HEK293 (cell line): ENCODE measurements around the gene HOXD11.

Source experiments
- CTCF ChIA-PET: fragments of 350-600 bp; formaldehyde crosslinking; extraction: SDS; loops from one replicate; lab custom pipeline; 2021; ENCODE audit warnings: antibody characterized with exemption; lab: Yijun Ruan, JAX
- POLR2A ChIA-PET: fragments of 300-600 bp; formaldehyde crosslinking; extraction: SDS; loops from one replicate; lab custom pipeline; 2020; ENCODE audit warnings: antibody characterized with exemption, inconsistent platforms; lab: Yijun Ruan, JAX
- H3K27ac ChIP-seq: fragments of 200-500 bp; sonication (Bioruptor generic); 2 replicates; pipeline ENCODE4 v1.5.1; 2014; ENCODE audit warnings: low read depth, low read length, control low read depth, inconsistent platforms; ENCODE audit errors: extremely low read depth
- H3K36me3 ChIP-seq, 2 experiments: fragments of 200-500 bp in 1 of 2; sonication (Bioruptor generic) in 1 of 2; 1 replicate in 1 of 2; 2 replicates in 1 of 2; pipeline ENCODE4 v1.5.1; 2014 to 2017; ENCODE audit warnings: inconsistent platforms in 2 of 2, low read length in 2 of 2; ENCODE audit not compliant: control insufficient read depth in 2 of 2, insufficient read depth in 1 of 2
- H3K4me1 ChIP-seq: fragments of 200-500 bp; sonication (Bioruptor generic); 2 replicates; pipeline ENCODE4 v1.5.1; 2014; ENCODE audit warnings: mild to moderate bottlenecking, low read length, inconsistent platforms; ENCODE audit not compliant: control insufficient read depth, insufficient read depth
- H3K4me3 ChIP-seq: 2 replicates; pipeline ENCODE4 v1.5.1; 2011; ENCODE audit warnings: low read depth, mild to moderate bottlenecking, control low read depth, low read length, moderate library complexity
- H3K9me3 ChIP-seq: fragments of 200-500 bp; sonication (Bioruptor generic); 2 replicates; pipeline ENCODE4 v1.5.1; 2014; ENCODE audit warnings: low read depth, low read length, inconsistent platforms; ENCODE audit not compliant: control insufficient read depth, insufficient read depth
- FEZF1 ChIP-seq: fragments of 450-650 bp; formaldehyde crosslinking; IDR thresholded peaks from 2 replicates; pipeline ENCODE4 v1.5.1; 2016; ENCODE audit warnings: missing biosample characterization, missing genetic modification characterization
- GLI4 ChIP-seq: fragments of 450-650 bp; formaldehyde crosslinking; IDR thresholded peaks from 2 replicates; pipeline ENCODE4 v1.5.1; 2016; ENCODE audit warnings: missing biosample characterization, missing genetic modification characterization
- GLIS1 ChIP-seq: fragments of 450-650 bp; formaldehyde crosslinking; IDR thresholded peaks from 2 replicates; pipeline ENCODE4 v1.5.1; 2016; ENCODE audit warnings: missing biosample characterization, missing genetic modification characterization
- HOXD13 ChIP-seq: sonication (generic); formaldehyde crosslinking; IDR thresholded peaks from 2 replicates; pipeline ENCODE4 v1.8.0; 2022; ENCODE audit warnings: missing genetic modification reagents, borderline replicate concordance
- MYNN ChIP-seq: fragments of 450-650 bp; formaldehyde crosslinking; IDR thresholded peaks from 2 replicates; pipeline ENCODE4 v1.5.1; 2016; ENCODE audit warnings: missing biosample characterization, missing genetic modification characterization, borderline replicate concordance
- SCRT1 ChIP-seq: fragments of 450-650 bp; formaldehyde crosslinking; IDR thresholded peaks from 2 replicates; pipeline ENCODE4 v1.5.1; 2016; ENCODE audit warnings: missing biosample characterization, missing genetic modification characterization, borderline replicate concordance
- SCRT2 ChIP-seq: fragments of 450-650 bp; formaldehyde crosslinking; IDR thresholded peaks from 2 replicates; pipeline ENCODE4 v1.5.1; 2016; ENCODE audit warnings: missing biosample characterization, missing genetic modification characterization
- TRIM28 ChIP-seq: IDR thresholded peaks from 2 replicates; pipeline ENCODE4 v1.6.1; 2011; ENCODE audit warnings: low read length, control low read depth, borderline replicate concordance
- ZBTB1 ChIP-seq: fragments of 450-650 bp; formaldehyde crosslinking; IDR thresholded peaks from 2 replicates; pipeline ENCODE4 v1.5.1; 2016; ENCODE audit warnings: missing biosample characterization, missing genetic modification characterization
- ZBTB17 ChIP-seq: fragments of 450-650 bp; formaldehyde crosslinking; IDR thresholded peaks from 2 replicates; pipeline ENCODE4 v1.5.1; 2016; ENCODE audit warnings: missing biosample characterization, missing genetic modification characterization
- ZBTB20 ChIP-seq: fragments of 450-650 bp; formaldehyde crosslinking; IDR thresholded peaks from 2 replicates; pipeline ENCODE4 v1.5.1; 2016; ENCODE audit warnings: missing biosample characterization, missing genetic modification characterization
- ZEB2 ChIP-seq: fragments of 450-650 bp; formaldehyde crosslinking; IDR thresholded peaks from 2 replicates; pipeline ENCODE4 v1.5.1; 2016; ENCODE audit warnings: missing biosample characterization, missing genetic modification characterization
- ZFP37 ChIP-seq: fragments of 450-650 bp; formaldehyde crosslinking; IDR thresholded peaks from 2 replicates; pipeline ENCODE4 v1.5.1; 2016; ENCODE audit warnings: missing biosample characterization, missing genetic modification characterization
- ZNF169 ChIP-seq: fragments of 450-650 bp; formaldehyde crosslinking; IDR thresholded peaks from 2 replicates; pipeline ENCODE4 v1.5.1; 2016; ENCODE audit warnings: missing biosample characterization, missing genetic modification characterization
- ZNF2 ChIP-seq: fragments of 450-650 bp; formaldehyde crosslinking; IDR thresholded peaks from 2 replicates; pipeline ENCODE4 v1.5.1; 2016; ENCODE audit warnings: missing biosample characterization, missing genetic modification characterization
- ZNF23 ChIP-seq: fragments of 450-650 bp; formaldehyde crosslinking; IDR thresholded peaks from 2 replicates; pipeline ENCODE4 v1.5.1; 2016; ENCODE audit warnings: missing biosample characterization, missing genetic modification characterization, borderline replicate concordance
- ZNF354C ChIP-seq: fragments of 450-650 bp; formaldehyde crosslinking; IDR thresholded peaks from 2 replicates; pipeline ENCODE4 v1.5.1; 2016; ENCODE audit warnings: missing biosample characterization, missing genetic modification characterization, low read depth, borderline replicate concordance
- ZNF366 ChIP-seq: fragments of 450-650 bp; formaldehyde crosslinking; conservative IDR thresholded peaks from 2 replicates; pipeline ENCODE4 v1.5.1; 2016; ENCODE audit warnings: missing biosample characterization, missing genetic modification characterization
- ZNF561 ChIP-seq: fragments of 450-650 bp; IDR thresholded peaks from 2 replicates; pipeline ENCODE4 v1.5.1; 2018; ENCODE audit warnings: missing biosample characterization, missing genetic modification characterization, borderline replicate concordance
- ZNF600 ChIP-seq: fragments of 450-650 bp; formaldehyde crosslinking; IDR thresholded peaks from 2 replicates; pipeline ENCODE4 v1.5.1; 2016; ENCODE audit warnings: missing biosample characterization, missing genetic modification characterization
- ZNF629 ChIP-seq: fragments of 450-650 bp; formaldehyde crosslinking; IDR thresholded peaks from 2 replicates; pipeline ENCODE4 v1.5.1; 2017; ENCODE audit warnings: missing biosample characterization, missing genetic modification characterization
- ZNF654 ChIP-seq: fragments of 450-650 bp; formaldehyde crosslinking; IDR thresholded peaks from 2 replicates; pipeline ENCODE4 v1.5.1; 2016; ENCODE audit warnings: low read depth, missing biosample characterization, missing genetic modification characterization
- ZNF660 ChIP-seq: fragments of 450-650 bp; IDR thresholded peaks from 2 replicates; pipeline ENCODE4 v1.5.1; 2018; ENCODE audit warnings: missing biosample characterization, mild to moderate bottlenecking, missing genetic modification characterization
- ZNF76 ChIP-seq: fragments of 450-650 bp; formaldehyde crosslinking; IDR thresholded peaks from 2 replicates; pipeline ENCODE4; 2016; ENCODE audit warnings: low read depth, missing biosample characterization, missing genetic modification characterization, borderline replicate concordance
- TF ChIP-seq, protein P1 (sequence below): fragments of 450-650 bp; formaldehyde crosslinking; IDR thresholded peaks from 2 replicates; pipeline ENCODE4 v1.5.1; 2016; ENCODE audit warnings: missing biosample characterization, missing genetic modification characterization
- TF ChIP-seq, protein P2 (sequence below): fragments of 450-650 bp; formaldehyde crosslinking; IDR thresholded peaks from 2 replicates; pipeline ENCODE4 v1.5.1; 2016; ENCODE audit warnings: missing biosample characterization, missing genetic modification characterization
- TF ChIP-seq, protein P3 (sequence below): fragments of 450-650 bp; formaldehyde crosslinking; IDR thresholded peaks from 2 replicates; pipeline ENCODE4 v1.5.1; 2016; ENCODE audit warnings: missing biosample characterization, missing genetic modification characterization, low read depth
- TF ChIP-seq, protein P4 (sequence below): fragments of 450-650 bp; formaldehyde crosslinking; IDR thresholded peaks from 2 replicates; pipeline ENCODE4 v1.5.1; 2017; ENCODE audit warnings: missing biosample characterization, missing genetic modification characterization
- TF ChIP-seq, protein P5 (sequence below): fragments of 450-650 bp; formaldehyde crosslinking; IDR thresholded peaks from 2 replicates; pipeline ENCODE4 v1.5.1; 2017; ENCODE audit warnings: missing biosample characterization, missing genetic modification characterization

Gene HOXD11

DNA sequence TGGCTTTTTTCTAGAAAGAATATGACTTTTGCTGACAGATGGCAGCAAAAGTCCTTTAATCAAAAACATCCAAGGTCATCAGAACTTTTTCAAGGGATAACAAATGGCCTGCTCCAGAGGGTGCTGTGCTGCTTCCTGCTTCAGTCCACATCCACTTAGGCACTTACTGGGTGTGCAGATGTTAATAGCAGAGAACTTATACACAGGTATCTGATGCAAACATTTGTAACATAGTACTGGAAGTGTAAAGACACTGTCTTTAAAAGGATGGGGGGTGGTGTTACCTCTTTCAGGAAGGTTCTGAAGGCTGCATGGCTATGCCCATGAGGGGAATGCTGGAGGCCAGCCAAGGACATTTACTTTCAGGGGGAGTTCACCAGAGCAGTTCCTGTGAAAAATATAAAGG, 28.0 kb downstream of the HOXD11 start:
- Histone ChIP-seq H3K9me3 (no peaks in the 10 kb centered on the region), H3K4me3 (no peak overlapping the region), H3K4me1 (peaks cover 16% of the 10 kb centered on the region), H3K36me3 (no peaks in the 10 kb centered on the region), H3K27ac (peak overlapping the region; percentile 98; the same call in 1 of the 2 replicates)
- POLR2A ChIA-PET, result no interaction called here
- CTCF ChIA-PET, result interaction anchor here (0.6 to 1.0 kb wide), 4 partner anchors 320 to 1014 kb away, joined by 3 read pairs; no protein-coding TSS in a partner anchor
- no peak for TF ChIP-seq TRIM28
- TF ChIP-seq ZNF600 (tag by site-specific recombination), result peak; percentile 18; the same call in 1 of the 2 replicates
- no peak for TF ChIP-seq SCRT1 (tag by site-specific recombination)
- TF ChIP-seq ZBTB1 (tag by site-specific recombination), result no peak
- peak; percentile 87 for TF ChIP-seq FEZF1
- TF ChIP-seq ZNF354C (tag by site-specific recombination), result no peak
- peak; percentile 13; the same call in 1 of the 2 replicates for TF ChIP-seq ZBTB17 (tag by site-specific recombination)
- TF ChIP-seq ZNF169, result no peak
- TF ChIP-seq, protein P1, sequence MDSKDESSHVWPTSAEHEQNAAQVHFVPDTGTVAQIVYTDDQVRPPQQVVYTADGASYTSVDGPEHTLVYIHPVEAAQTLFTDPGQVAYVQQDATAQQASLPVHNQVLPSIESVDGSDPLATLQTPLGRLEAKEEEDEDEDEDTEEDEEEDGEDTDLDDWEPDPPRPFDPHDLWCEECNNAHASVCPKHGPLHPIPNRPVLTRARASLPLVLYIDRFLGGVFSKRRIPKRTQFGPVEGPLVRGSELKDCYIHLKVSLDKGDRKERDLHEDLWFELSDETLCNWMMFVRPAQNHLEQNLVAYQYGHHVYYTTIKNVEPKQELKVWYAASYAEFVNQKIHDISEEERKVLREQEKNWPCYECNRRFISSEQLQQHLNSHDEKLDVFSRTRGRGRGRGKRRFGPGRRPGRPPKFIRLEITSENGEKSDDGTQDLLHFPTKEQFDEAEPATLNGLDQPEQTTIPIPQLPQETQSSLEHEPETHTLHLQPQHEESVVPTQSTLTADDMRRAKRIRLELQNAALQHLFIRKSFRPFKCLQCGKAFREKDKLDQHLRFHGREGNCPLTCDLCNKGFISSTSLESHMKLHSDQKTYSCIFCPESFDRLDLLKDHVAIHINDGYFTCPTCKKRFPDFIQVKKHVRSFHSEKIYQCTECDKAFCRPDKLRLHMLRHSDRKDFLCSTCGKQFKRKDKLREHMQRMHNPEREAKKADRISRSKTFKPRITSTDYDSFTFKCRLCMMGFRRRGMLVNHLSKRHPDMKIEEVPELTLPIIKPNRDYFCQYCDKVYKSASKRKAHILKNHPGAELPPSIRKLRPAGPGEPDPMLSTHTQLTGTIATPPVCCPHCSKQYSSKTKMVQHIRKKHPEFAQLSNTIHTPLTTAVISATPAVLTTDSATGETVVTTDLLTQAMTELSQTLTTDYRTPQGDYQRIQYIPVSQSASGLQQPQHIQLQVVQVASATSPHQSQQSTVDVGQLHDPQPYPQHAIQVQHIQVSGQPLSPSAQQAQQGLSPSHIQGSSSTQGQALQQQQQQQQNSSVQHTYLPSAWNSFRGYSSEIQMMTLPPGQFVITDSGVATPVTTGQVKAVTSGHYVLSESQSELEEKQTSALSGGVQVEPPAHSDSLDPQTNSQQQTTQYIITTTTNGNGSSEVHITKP (tag by site-specific recombination), result peak; percentile 58
- TF ChIP-seq ZNF629 (tag by site-specific recombination), result no peak
- TF ChIP-seq, protein P2, sequence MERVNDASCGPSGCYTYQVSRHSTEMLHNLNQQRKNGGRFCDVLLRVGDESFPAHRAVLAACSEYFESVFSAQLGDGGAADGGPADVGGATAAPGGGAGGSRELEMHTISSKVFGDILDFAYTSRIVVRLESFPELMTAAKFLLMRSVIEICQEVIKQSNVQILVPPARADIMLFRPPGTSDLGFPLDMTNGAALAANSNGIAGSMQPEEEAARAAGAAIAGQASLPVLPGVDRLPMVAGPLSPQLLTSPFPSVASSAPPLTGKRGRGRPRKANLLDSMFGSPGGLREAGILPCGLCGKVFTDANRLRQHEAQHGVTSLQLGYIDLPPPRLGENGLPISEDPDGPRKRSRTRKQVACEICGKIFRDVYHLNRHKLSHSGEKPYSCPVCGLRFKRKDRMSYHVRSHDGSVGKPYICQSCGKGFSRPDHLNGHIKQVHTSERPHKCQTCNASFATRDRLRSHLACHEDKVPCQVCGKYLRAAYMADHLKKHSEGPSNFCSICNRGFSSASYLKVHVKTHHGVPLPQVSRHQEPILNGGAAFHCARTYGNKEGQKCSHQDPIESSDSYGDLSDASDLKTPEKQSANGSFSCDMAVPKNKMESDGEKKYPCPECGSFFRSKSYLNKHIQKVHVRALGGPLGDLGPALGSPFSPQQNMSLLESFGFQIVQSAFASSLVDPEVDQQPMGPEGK (tag by site-specific recombination), result 0 out of 2 replicates have a peak, but pooled peaks have one; percentile 10
- no peak for TF ChIP-seq GLI4 (tag by site-specific recombination)
- TF ChIP-seq GLIS1 (tag by site-specific recombination), result no peak
- TF ChIP-seq ZNF660 (tag by site-specific recombination), result no peak
- no peak for TF ChIP-seq MYNN (tag by site-specific recombination)
- no peak for TF ChIP-seq ZEB2
- TF ChIP-seq ZBTB20 (tag by site-specific recombination), result no peak
- peak; percentile 59 for TF ChIP-seq ZNF654
- TF ChIP-seq, protein P3, sequence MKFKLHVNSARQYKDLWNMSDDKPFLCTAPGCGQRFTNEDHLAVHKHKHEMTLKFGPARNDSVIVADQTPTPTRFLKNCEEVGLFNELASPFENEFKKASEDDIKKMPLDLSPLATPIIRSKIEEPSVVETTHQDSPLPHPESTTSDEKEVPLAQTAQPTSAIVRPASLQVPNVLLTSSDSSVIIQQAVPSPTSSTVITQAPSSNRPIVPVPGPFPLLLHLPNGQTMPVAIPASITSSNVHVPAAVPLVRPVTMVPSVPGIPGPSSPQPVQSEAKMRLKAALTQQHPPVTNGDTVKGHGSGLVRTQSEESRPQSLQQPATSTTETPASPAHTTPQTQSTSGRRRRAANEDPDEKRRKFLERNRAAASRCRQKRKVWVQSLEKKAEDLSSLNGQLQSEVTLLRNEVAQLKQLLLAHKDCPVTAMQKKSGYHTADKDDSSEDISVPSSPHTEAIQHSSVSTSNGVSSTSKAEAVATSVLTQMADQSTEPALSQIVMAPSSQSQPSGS (tag by site-specific recombination), result no peak
- TF ChIP-seq ZNF23 (tag by site-specific recombination), result no peak
- TF ChIP-seq ZNF366 (tag by site-specific recombination), result peak; percentile 21; the same call in 1 of the 2 replicates
- TF ChIP-seq, protein P4, sequence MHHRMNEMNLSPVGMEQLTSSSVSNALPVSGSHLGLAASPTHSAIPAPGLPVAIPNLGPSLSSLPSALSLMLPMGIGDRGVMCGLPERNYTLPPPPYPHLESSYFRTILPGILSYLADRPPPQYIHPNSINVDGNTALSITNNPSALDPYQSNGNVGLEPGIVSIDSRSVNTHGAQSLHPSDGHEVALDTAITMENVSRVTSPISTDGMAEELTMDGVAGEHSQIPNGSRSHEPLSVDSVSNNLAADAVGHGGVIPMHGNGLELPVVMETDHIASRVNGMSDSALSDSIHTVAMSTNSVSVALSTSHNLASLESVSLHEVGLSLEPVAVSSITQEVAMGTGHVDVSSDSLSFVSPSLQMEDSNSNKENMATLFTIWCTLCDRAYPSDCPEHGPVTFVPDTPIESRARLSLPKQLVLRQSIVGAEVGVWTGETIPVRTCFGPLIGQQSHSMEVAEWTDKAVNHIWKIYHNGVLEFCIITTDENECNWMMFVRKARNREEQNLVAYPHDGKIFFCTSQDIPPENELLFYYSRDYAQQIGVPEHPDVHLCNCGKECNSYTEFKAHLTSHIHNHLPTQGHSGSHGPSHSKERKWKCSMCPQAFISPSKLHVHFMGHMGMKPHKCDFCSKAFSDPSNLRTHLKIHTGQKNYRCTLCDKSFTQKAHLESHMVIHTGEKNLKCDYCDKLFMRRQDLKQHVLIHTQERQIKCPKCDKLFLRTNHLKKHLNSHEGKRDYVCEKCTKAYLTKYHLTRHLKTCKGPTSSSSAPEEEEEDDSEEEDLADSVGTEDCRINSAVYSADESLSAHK (tag by site-specific recombination), result no peak
- TF ChIP-seq, protein P5, sequence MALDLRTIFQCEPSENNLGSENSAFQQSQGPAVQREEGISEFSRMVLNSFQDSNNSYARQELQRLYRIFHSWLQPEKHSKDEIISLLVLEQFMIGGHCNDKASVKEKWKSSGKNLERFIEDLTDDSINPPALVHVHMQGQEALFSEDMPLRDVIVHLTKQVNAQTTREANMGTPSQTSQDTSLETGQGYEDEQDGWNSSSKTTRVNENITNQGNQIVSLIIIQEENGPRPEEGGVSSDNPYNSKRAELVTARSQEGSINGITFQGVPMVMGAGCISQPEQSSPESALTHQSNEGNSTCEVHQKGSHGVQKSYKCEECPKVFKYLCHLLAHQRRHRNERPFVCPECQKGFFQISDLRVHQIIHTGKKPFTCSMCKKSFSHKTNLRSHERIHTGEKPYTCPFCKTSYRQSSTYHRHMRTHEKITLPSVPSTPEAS, result peak; percentile 60
- TF ChIP-seq ZFP37 (tag by site-specific recombination), result no peak
- no peak for TF ChIP-seq ZNF76
- TF ChIP-seq HOXD13 (CRISPR knock-in tag), result no peak
- no peak for TF ChIP-seq SCRT2 (tag by site-specific recombination)
- no peak for TF ChIP-seq ZNF2 (tag by site-specific recombination)
- TF ChIP-seq ZNF561, result 0 out of 2 replicates have a peak, but pooled peaks have one; percentile 33
